ENCODE data around the gene NUP133. TPM values are rescaled to one million over a fixed set of nuclear protein-coding genes. Genes with fewer than 3 reads are reported as not detected.

Gene NUP133
- total RNA-seq, 1 donor: 35.1 TPM

GRCh38 chr1:229509576-229509975, 1.4 kb upstream of the NUP133 start:
- Histone ChIP-seq H3K4me2 (ENCODE audit: insufficient read depth, low read length) (peak overlapping the region; percentile 1), H3K79me2 (ENCODE audit: insufficient read depth, low read length) (peaks cover 26% of the 10 kb centered on the region), H4K20me1 (ENCODE audit: insufficient read depth, low read length) (no peaks in the 10 kb centered on the region), H3K4me1 (ENCODE audit: insufficient read depth, low read length) (peaks cover 29% of the 10 kb centered on the region), H3K27ac (ENCODE audit: low read depth, low read length) (no peak overlapping the region), H2AFZ (ENCODE audit: low read length) (no peak overlapping the region), H3K36me3 (ENCODE audit: insufficient read depth, low read length) (peaks cover 3% of the 10 kb centered on the region), H3K9me3 (ENCODE audit: low read depth, low read length) (no peaks in the 10 kb centered on the region), H3K4me3 (ENCODE audit: insufficient read depth, low read length) (no peak overlapping the region), H3K27me3 (ENCODE audit: insufficient read depth, low read length) (no peaks in the 10 kb centered on the region)
- DNase-seq (ENCODE audit: insufficient read length, low spot score, missing footprints): no peak
- no peak for TF ChIP-seq CTCF (IDR thresholded peaks at IDR 0.05; ENCODE audit: extremely low read depth, low read depth, low read length)

GRCh38 chr1:229508823-229509337, 739 bp upstream of the NUP133 start:
- H2AFZ ChIP-seq (ENCODE audit: low read length): peak overlapping the region; percentile 94
- no peaks in the 10 kb centered on the region for H3K9me3 ChIP-seq (ENCODE audit: low read depth, low read length)
- no peaks in the 10 kb centered on the region for H4K20me1 ChIP-seq (ENCODE audit: insufficient read depth, low read length)
- TF ChIP-seq CTCF (IDR thresholded peaks at IDR 0.05; ENCODE audit: extremely low read depth, low read depth, low read length): no peak
- H3K4me2 ChIP-seq (ENCODE audit: insufficient read depth, low read length): peak overlapping the region; percentile 90
- no peaks in the 10 kb centered on the region for H3K27me3 ChIP-seq (ENCODE audit: insufficient read depth, low read length)
- no peak for DNase-seq (ENCODE audit: insufficient read length, low spot score, missing footprints)
- H3K79me2 ChIP-seq (ENCODE audit: insufficient read depth, low read length): peaks cover 30% of the 10 kb centered on the region
- H3K4me3 ChIP-seq (ENCODE audit: insufficient read depth, low read length): peak overlapping the region; percentile 81
- H3K4me1 ChIP-seq (ENCODE audit: insufficient read depth, low read length): peaks cover 26% of the 10 kb centered on the region
- peaks cover 3% of the 10 kb centered on the region for H3K36me3 ChIP-seq (ENCODE audit: insufficient read depth, low read length)
- H3K27ac ChIP-seq (ENCODE audit: low read depth, low read length): peak overlapping the region; percentile 95

DNA sequence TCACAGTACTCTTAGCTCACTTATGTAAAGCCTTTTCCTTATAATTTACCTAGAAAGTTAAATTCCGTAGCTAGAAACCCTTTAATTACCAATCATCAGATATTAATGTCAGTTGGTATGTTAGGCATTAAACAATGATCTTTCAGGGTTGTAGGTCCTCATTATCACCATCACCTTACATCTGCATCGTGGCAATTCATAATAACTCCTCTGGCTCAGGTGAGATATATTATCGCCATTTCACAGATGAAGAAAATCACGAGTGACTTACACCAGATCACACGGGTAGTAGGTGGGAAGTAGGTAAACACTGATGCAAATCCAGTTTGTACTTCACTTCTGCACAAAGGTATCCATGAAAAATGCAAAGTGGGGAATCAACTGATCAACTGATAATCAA, 639 bp downstream of the NUP133 start:
- H3K36me3 ChIP-seq (ENCODE audit: insufficient read depth, low read length): peaks cover 3% of the 10 kb centered on the region
- H3K9me3 ChIP-seq (ENCODE audit: low read depth, low read length): no peaks in the 10 kb centered on the region
- no peaks in the 10 kb centered on the region for H3K27me3 ChIP-seq (ENCODE audit: insufficient read depth, low read length)
- H3K4me2 ChIP-seq (ENCODE audit: insufficient read depth, low read length): peak overlapping the region; percentile 90
- H3K4me3 ChIP-seq (ENCODE audit: insufficient read depth, low read length): peak overlapping the region; percentile 81
- H3K27ac ChIP-seq (ENCODE audit: low read depth, low read length): peak overlapping the region; percentile 95
- peaks cover 32% of the 10 kb centered on the region for H3K79me2 ChIP-seq (ENCODE audit: insufficient read depth, low read length)
- peak overlapping the region; percentile 95 for H2AFZ ChIP-seq (ENCODE audit: low read length)
- peaks cover 26% of the 10 kb centered on the region for H3K4me1 ChIP-seq (ENCODE audit: insufficient read depth, low read length)
- no peaks in the 10 kb centered on the region for H4K20me1 ChIP-seq (ENCODE audit: insufficient read depth, low read length)
- TF ChIP-seq CTCF (IDR thresholded peaks at IDR 0.05; ENCODE audit: extremely low read depth, low read depth, low read length): no peak
- no peak for DNase-seq (ENCODE audit: insufficient read length, low spot score, missing footprints)

GRCh38 chr1:229506633-229507032, 1.5 kb downstream of the NUP133 start:
- H3K4me1 ChIP-seq (ENCODE audit: insufficient read depth, low read length): peaks cover 26% of the 10 kb centered on the region
- no peak overlapping the region for H3K4me3 ChIP-seq (ENCODE audit: insufficient read depth, low read length)
- peaks cover 32% of the 10 kb centered on the region for H3K79me2 ChIP-seq (ENCODE audit: insufficient read depth, low read length)
- no peaks in the 10 kb centered on the region for H3K9me3 ChIP-seq (ENCODE audit: low read depth, low read length)
- TF ChIP-seq CTCF (IDR thresholded peaks at IDR 0.05; ENCODE audit: extremely low read depth, low read depth, low read length): no peak
- H3K27me3 ChIP-seq (ENCODE audit: insufficient read depth, low read length): no peaks in the 10 kb centered on the region
- H3K27ac ChIP-seq (ENCODE audit: low read depth, low read length): no peak overlapping the region
- H4K20me1 ChIP-seq (ENCODE audit: insufficient read depth, low read length): no peaks in the 10 kb centered on the region
- peak overlapping the region; percentile 90 for H3K4me2 ChIP-seq (ENCODE audit: insufficient read depth, low read length)
- no peak for DNase-seq (ENCODE audit: insufficient read length, low spot score, missing footprints)
- H3K36me3 ChIP-seq (ENCODE audit: insufficient read depth, low read length): peaks cover 3% of the 10 kb centered on the region
- H2AFZ ChIP-seq (ENCODE audit: low read length): no peak overlapping the region

Data from osteoblast (primary cell).